ENCODE measurements around the gene SP1. TPM values are rescaled to one million over a fixed set of nuclear protein-coding genes. Genes with fewer than 3 reads are reported as not detected.
"Not testable (repeated sequence)": the region's sequence is repeated elsewhere in the genome, so short reads cannot be mapped to it uniquely, and the experiment has no call there.

The SP1 gene
- total RNA-seq, 1 experiment from 2014 or later = 96.8 TPM

DNA sequence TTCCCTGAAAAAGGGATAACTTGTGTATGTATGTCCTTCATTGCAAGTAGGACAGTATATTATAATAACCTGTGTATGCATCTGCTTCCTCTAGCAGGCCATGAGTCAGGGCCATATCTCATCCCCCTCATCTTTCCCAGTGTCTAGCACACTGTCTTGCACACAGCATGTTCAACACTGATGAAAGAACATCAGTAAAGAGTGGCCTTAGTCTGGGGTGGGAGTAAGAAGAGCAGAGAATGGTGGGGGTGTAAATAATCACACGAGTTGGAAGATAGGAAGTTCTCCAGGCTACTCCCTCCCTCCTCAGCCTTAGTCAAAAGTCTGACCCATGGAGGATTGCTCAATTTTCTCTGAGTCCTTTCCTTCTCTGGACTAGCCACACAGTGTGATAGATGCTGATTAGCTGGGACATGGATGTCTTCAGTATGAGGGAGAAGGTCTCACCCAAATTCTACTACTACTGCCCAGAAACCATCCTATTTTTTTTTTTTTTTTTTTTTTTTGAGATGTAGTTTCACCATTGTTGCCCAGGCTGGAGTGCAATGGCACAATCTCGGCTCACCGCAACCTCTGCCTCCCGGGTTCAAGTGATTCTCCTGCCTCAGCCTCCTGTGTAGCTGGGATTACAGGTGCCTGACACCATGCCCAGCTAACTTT is 14.6 kb upstream of the SP1 start:
- CTCF ChIA-PET = interaction anchor here (0.7 to 1.1 kb wide), 2 partner anchors 13 to 16 kb away, joined by 3 to 4 read pairs; no protein-coding TSS in a partner anchor
- Histone ChIP-seq H3K4me3 (replicated peaks in 1 of 2; ENCODE audit: low read depth in 1 of 2, low read length in 2 of 2) (peak overlapping the region in 1 of 2 experiments; percentile 19; a peak in 2 of 4 replicates), H3K4me1 (ENCODE audit: control insufficient read depth in 1 of 2, insufficient read depth in 2 of 2, low read length in 2 of 2) (peaks cover 60 to 79% of the 10 kb centered on the region in 2 experiments), H3K9me2 (ENCODE audit: insufficient read depth) (no peaks in the 10 kb centered on the region), H3K27me3 (ENCODE audit: insufficient read depth, low read length) (no peaks in the 10 kb centered on the region), H3K9ac (ENCODE audit: low read length) (peak overlapping the region; percentile 62), H3K4me2 (ENCODE audit: low read length) (peak overlapping the region; percentile 52), H3K36me3 (ENCODE audit: control insufficient read depth in 1 of 2, insufficient read depth in 2 of 2, low read length in 2 of 2) (no peaks in the 10 kb centered on the region), H3K9me3 (ENCODE audit: control insufficient read depth in 1 of 2, insufficient read depth in 1 of 2, low read depth in 1 of 2, low read length in 2 of 2) (no peaks in the 10 kb centered on the region), H4K20me1 (ENCODE audit: insufficient read depth) (no peaks in the 10 kb centered on the region), H3K79me2 (ENCODE audit: insufficient read depth, low read length) (no peaks in the 10 kb centered on the region), H3K27ac (ENCODE audit: low read depth, low read length) (peak overlapping the region; percentile 98), H2AFZ (ENCODE audit: low read depth, low read length, poor library complexity, severe bottlenecking) (no peak overlapping the region)
- RAD21 ChIA-PET (ENCODE audit: low non-redundant PET in 1 of 2, low total read pairs in 2 of 2, uncharacterized antibody in 2 of 2, unreplicated experiment in 2 of 2) = interaction anchor here in 1 of 2 experiments (1.4 kb wide), 1 partner anchor 13 kb away, joined by 5 read pairs; no protein-coding TSS in a partner anchor
- no peak for DNase-seq (ENCODE audit: low read depth, low spot score)
- no TSS peak for BruUV-seq (replicated peaks)
- peak; percentile 13; the same call in 1 of the 2 replicates for ATAC-seq
- intact Hi-C loops (cut with micrococcal nuclease) = loop anchor here (5.0 kb wide), 1 partner anchor 318 kb away; no protein-coding TSS in a partner anchor
- POLR2A ChIA-PET = interaction anchor here (0.7 to 2.5 kb wide), 4 partner anchors 9 to 147 kb away, joined by 3 to 32 read pairs (median 4); partner anchors contain the start of gene SP1
- TF ChIP-seq SP1 (IDR thresholded peaks at IDR 0.05; ENCODE audit: low read depth) (no peak), JUND (IDR thresholded peaks at IDR 0.05) (no peak), EGR1 (IDR thresholded peaks at IDR 0.05; ENCODE audit: low read depth) (no peak), EZH2 (IDR thresholded peaks at IDR 0.05) (no peak), FOSL1 (IDR thresholded peaks at IDR 0.05; ENCODE audit: low read depth) (no peak), CBX3 (IDR thresholded peaks at IDR 0.05; ENCODE audit: low read depth) (no peak), SIN3A (IDR thresholded peaks at IDR 0.05; ENCODE audit: low read depth) (no peak), ZNF274 (IDR thresholded peaks at IDR 0.05; ENCODE audit: low read depth, low read length) (no peak), TCF7L2 (IDR thresholded peaks at IDR 0.05; ENCODE audit: borderline replicate concordance, extremely low read depth, insufficient read depth, insufficient read length) (no peak), RAD21 (IDR thresholded peaks at IDR 0.05; ENCODE audit: low read depth) (no peak)
- TF ChIP-seq, protein P1, sequence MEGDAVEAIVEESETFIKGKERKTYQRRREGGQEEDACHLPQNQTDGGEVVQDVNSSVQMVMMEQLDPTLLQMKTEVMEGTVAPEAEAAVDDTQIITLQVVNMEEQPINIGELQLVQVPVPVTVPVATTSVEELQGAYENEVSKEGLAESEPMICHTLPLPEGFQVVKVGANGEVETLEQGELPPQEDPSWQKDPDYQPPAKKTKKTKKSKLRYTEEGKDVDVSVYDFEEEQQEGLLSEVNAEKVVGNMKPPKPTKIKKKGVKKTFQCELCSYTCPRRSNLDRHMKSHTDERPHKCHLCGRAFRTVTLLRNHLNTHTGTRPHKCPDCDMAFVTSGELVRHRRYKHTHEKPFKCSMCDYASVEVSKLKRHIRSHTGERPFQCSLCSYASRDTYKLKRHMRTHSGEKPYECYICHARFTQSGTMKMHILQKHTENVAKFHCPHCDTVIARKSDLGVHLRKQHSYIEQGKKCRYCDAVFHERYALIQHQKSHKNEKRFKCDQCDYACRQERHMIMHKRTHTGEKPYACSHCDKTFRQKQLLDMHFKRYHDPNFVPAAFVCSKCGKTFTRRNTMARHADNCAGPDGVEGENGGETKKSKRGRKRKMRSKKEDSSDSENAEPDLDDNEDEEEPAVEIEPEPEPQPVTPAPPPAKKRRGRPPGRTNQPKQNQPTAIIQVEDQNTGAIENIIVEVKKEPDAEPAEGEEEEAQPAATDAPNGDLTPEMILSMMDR (IDR thresholded peaks at IDR 0.05 in 2 of 3, conservative IDR thresholded peaks at IDR 0.05 in 1 of 3; ENCODE audit: borderline replicate concordance in 1 of 3, insufficient read depth in 1 of 3, low read depth in 2 of 3, low read length in 2 of 3) = no peak
- TF ChIP-seq, protein P2, sequence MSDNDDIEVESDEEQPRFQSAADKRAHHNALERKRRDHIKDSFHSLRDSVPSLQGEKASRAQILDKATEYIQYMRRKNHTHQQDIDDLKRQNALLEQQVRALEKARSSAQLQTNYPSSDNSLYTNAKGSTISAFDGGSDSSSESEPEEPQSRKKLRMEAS (IDR thresholded peaks at IDR 0.05) = no peak

DNA sequence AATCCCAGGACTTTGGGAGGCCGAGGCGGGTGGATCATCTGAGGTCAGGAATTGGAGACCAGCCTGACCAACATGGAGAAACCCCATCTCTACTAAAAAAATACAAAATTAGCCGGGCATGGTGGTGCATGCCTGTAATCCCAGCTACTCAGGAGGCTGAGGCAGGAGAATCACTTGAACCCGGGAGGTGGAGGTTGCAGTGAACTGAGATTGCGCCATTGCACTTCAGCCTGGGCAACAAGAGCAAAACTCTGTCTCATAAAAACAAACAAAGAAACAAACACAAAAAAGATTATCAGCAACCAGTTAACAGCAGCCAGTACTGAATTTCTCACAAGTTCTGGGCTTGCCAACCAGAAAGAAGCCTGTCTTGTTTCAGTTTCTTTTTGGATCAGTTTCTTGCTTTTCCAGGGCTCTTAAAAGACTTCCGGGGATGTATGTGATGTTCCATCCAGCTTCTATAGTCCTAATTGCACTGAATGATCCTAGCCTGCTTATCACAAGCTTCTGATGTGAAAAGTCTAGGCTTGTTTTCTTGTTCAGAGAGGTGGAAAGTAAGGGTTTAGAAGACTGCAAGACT is 6.3 kb upstream of the SP1 start:
- ATAC-seq; DNase-seq (ENCODE audit: low read depth, low spot score); H2AFZ ChIP-seq (ENCODE audit: low read depth, low read length, poor library complexity, severe bottlenecking); RAD21 ChIA-PET (ENCODE audit: low non-redundant PET in 1 of 2, low total read pairs in 2 of 2, uncharacterized antibody in 2 of 2, unreplicated experiment in 2 of 2); H3K9me3 ChIP-seq (ENCODE audit: control insufficient read depth in 1 of 2, insufficient read depth in 1 of 2, low read depth in 1 of 2, low read length in 2 of 2); H4K20me1 ChIP-seq (ENCODE audit: insufficient read depth); H3K9me2 ChIP-seq (ENCODE audit: insufficient read depth); H3K36me3 ChIP-seq (ENCODE audit: control insufficient read depth in 1 of 2, insufficient read depth in 2 of 2, low read length in 2 of 2); intact Hi-C loops (cut with micrococcal nuclease); H3K4me3 ChIP-seq (replicated peaks in 1 of 2; ENCODE audit: low read depth in 1 of 2, low read length in 2 of 2); H3K27me3 ChIP-seq (ENCODE audit: insufficient read depth, low read length); H3K79me2 ChIP-seq (ENCODE audit: insufficient read depth, low read length): not testable (repeated sequence)
- ChIA-PET POLR2A (interaction anchor here (1.1 to 2.0 kb wide), 2 partner anchors 21 to 128 kb away, joined by 3 to 4 read pairs; partner anchors contain the start of gene TARBP2), CTCF (interaction anchor here (0.9 to 1.3 kb wide), 2 partner anchors 21 to 48 kb away, joined by 4 to 6 read pairs; no protein-coding TSS in a partner anchor)
- peak overlapping the region; percentile 92 for H3K4me2 ChIP-seq (ENCODE audit: low read length)
- peak overlapping the region; percentile 88 for H3K27ac ChIP-seq (ENCODE audit: low read depth, low read length)
- peaks cover 54 to 80% of the 10 kb centered on the region in 2 experiments for H3K4me1 ChIP-seq (ENCODE audit: control insufficient read depth in 1 of 2, insufficient read depth in 2 of 2, low read length in 2 of 2)
- peak overlapping the region; percentile 54 for H3K9ac ChIP-seq (ENCODE audit: low read length)
- BruUV-seq (replicated peaks) = TSS peak; percentile 42
